Measurements from ENCODE around the gene DRD4.
A peak's percentile ranks its signal among the peaks of the same experiment; 100 is the strongest.

Gene DRD4

DNA sequence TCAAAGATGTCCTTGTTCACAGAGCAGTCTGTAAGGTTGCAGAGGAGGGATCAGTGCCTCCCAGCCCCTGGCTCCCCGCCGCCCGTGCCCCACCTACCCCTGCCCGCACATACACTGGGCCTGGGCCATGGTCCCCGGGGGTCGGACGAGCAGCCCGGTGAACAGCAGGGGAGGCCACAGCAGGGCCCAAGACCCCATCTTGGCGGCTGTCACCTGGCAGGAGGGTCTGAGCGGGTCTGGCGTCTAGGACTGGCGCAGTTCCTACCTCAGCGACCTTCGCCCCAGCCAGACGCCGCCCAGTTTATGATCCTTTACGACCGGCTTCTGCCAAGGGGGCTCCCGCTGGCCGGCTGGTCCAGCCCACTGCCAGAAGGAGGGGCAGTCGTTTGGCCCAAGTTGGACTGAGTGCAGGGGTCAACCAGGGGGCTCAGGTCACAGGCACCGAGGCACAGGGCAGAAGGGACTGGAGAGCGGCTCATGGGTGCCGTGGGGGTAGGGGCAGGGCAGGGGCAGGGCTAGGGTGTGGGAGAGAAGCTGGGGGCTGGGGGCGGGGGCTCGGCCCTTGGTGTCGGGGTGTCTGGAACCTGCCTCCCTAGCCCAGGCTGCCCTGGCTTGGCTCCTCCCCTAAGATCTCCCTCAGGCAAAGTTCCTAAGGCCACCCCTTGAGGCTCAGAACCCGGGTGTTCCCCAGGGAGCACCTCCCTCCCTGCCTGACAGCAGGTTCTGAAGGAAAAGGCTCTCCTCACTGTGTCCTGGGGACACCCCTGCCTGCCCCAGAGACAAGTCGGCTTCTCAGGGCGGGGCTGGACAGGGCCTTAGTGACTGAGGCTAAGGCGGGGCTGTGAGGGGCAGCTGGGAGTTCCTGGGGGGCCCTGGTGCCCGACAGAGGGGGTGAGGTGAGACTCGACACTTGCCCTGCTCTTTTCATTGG is 12.1 kb upstream of the DRD4 start, which contains the start of gene CDHR5:
TSS of gene CDHR5 (minus strand) at position 251 of the 931 bp plus-strand sequence. CDS start at position 198, 53 bp downstream.
- peaks cover 0 to 35% (median 0%) of the 10 kb centered on the region in 3 donors for H3K36me3 ChIP-seq
- H3K27me3 ChIP-seq: peaks cover 0 to 5% of the 10 kb centered on the region in 2 donors
- no peaks in the 10 kb centered on the region for H3K9me3 ChIP-seq
- TF ChIP-seq, protein P1, sequence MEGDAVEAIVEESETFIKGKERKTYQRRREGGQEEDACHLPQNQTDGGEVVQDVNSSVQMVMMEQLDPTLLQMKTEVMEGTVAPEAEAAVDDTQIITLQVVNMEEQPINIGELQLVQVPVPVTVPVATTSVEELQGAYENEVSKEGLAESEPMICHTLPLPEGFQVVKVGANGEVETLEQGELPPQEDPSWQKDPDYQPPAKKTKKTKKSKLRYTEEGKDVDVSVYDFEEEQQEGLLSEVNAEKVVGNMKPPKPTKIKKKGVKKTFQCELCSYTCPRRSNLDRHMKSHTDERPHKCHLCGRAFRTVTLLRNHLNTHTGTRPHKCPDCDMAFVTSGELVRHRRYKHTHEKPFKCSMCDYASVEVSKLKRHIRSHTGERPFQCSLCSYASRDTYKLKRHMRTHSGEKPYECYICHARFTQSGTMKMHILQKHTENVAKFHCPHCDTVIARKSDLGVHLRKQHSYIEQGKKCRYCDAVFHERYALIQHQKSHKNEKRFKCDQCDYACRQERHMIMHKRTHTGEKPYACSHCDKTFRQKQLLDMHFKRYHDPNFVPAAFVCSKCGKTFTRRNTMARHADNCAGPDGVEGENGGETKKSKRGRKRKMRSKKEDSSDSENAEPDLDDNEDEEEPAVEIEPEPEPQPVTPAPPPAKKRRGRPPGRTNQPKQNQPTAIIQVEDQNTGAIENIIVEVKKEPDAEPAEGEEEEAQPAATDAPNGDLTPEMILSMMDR (IDR thresholded peaks at IDR 0.05): no peak
- peaks cover 0 to 7% (median 3%) of the 10 kb centered on the region in 4 donors for H3K4me1 ChIP-seq
- no peak for DNase-seq
- H3K4me3 ChIP-seq: no peak within 1 kb of the TSS
- H3K27ac ChIP-seq: no peak within 1 kb of the TSS
- intact Hi-C loops (cut with DNase I; ENCODE audit: low total_unique reads): no loop called here

DNA sequence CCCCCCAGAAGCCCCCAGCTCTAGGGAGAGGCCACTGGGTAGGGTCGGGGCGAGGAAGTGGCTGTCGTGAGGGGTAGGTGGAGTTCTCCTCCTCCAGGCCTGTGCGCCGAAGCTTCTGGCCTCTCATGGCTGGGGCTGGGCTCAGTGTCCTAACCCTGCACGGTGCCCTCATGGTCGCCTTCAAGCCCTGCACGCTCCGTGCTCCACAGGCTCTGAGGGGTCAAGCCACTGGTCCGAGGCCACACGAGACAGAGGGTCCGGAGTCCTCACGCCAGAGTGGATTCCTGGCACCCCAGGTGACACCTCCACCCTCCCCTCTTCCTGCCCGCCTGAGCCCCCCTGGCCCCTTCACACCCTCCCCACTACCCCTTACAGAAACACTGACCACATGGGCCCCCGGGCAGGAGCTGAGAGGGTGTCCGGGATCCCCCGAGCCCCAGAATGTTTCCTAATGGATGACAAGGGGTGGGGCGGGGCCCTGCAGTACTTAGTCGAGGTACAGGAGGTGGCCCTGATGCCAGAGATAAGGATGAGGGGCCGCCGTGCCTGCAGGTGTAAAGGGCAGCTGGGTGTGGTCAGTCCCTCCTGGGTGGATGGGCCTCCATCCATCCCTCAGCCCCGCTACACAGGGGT is 11.3 kb upstream of the DRD4 start:
- no peaks in the 10 kb centered on the region for H3K9me3 ChIP-seq
- DNase-seq: peak in 1 of 2 donors; percentile 65
- H3K27ac ChIP-seq: no peak overlapping the region
- intact Hi-C loops (cut with DNase I; ENCODE audit: low total_unique reads): no loop called here
- H3K4me1 ChIP-seq: peaks cover 0 to 7% (median 3%) of the 10 kb centered on the region in 4 donors
- TF ChIP-seq, protein P1 (IDR thresholded peaks at IDR 0.05): no peak
- H3K27me3 ChIP-seq: peaks cover 0 to 5% of the 10 kb centered on the region in 2 donors
- H3K4me3 ChIP-seq: no peak overlapping the region
- peaks cover 0 to 35% (median 0%) of the 10 kb centered on the region in 3 donors for H3K36me3 ChIP-seq

DNA sequence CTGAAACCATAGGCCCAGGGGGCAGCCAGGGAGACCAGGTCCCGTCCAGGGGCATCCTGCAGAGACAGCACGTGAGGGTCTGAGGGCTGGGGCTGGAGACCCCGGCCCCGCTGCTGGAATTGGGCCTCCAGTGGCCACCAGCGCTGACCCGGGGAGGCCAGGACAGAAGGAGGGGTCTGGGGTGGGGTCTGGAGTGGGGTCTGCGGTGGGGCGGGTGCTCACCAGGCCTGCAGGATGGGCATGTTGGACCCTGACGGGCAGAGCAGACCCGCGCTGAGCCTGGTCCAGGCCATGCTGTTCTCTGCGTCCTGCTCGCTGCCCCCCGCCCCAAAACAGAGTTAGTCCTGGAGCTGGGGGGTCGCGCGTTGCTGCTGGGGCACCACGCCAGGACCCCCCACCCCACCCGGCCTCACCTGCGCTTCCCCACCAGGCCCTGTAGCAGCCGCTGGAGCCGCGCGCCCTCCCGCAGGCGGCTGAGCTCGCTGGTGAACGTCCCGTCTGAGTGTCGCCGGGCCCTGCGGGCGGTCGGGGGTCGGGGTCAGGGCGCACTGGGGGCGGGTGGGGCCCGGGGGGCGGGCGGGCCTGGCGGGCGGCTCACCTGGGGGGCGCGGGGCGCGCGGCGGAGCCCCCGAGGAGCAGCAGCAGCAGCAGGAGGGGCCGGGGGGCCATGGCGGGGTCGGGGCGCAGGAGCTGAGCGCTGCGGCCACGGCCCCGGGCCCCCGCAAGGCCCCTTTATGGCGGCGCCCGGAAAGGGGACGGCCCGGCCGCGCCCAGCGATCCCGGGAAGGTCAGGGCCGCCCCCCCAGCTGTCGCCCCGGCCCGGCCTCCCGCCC is 10.4 kb upstream of the DRD4 start, which contains the start of gene SCT:
TSS of gene SCT (minus strand) at position 707 of the 833 bp plus-strand sequence. CDS start at position 669, 38 bp downstream.
- intact Hi-C loops (cut with DNase I; ENCODE audit: low total_unique reads): no loop called here
- Histone ChIP-seq H3K27me3 (peaks cover 0 to 5% of the 10 kb centered on the region in 2 donors), H3K36me3 (peaks cover 0 to 31% (median 0%) of the 10 kb centered on the region in 3 donors), H3K4me3 (no peak within 1 kb of the TSS), H3K27ac (no peak within 1 kb of the TSS), H3K9me3 (no peaks in the 10 kb centered on the region), H3K4me1 (peaks cover 0 to 7% (median 3%) of the 10 kb centered on the region in 4 donors)
- DNase-seq: peak in 1 of 2 donors; percentile 64
- TF ChIP-seq, protein P1 (IDR thresholded peaks at IDR 0.05): no peak

GRCh38 chr11:627308-627576 is 9.8 kb upstream of the DRD4 start:
- Histone ChIP-seq H3K27ac (no peak overlapping the region), H3K4me1 (peaks cover 0 to 7% (median 3%) of the 10 kb centered on the region in 4 donors), H3K27me3 (peaks cover 0 to 5% of the 10 kb centered on the region in 2 donors), H3K4me3 (no peak overlapping the region), H3K36me3 (peaks cover 0 to 25% (median 0%) of the 10 kb centered on the region in 3 donors), H3K9me3 (no peaks in the 10 kb centered on the region)
- intact Hi-C loops (cut with DNase I; ENCODE audit: low total_unique reads): no loop called here
- TF ChIP-seq, protein P1 (IDR thresholded peaks at IDR 0.05): no peak
- no peak for DNase-seq

DNA sequence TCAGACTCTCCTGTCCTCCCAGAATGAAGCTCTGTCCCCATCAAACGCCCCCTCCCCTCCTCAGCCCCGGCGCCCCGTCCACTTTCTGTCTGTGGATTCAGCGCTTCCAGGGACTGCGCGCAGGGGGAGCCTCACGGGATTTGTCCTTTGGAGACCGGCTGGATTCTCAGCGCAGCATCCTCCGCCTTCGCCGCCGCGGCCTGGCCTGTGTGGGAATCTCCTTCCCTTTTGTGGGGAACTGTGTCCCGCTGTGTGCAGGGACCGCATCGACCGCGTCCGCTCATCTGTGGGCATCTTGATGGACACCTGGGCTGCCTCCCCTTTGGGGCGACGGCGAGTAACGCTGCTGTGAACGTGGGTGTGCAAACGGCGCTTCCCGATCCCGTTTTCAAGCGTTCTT is 9.0 kb upstream of the DRD4 start:
- TF ChIP-seq, protein P1 (IDR thresholded peaks at IDR 0.05): no peak
- Histone ChIP-seq H3K4me1 (peaks cover 0 to 7% (median 3%) of the 10 kb centered on the region in 4 donors), H3K4me3 (no peak overlapping the region), H3K27me3 (peaks cover 0 to 5% of the 10 kb centered on the region in 2 donors), H3K36me3 (peaks cover 0 to 17% (median 0%) of the 10 kb centered on the region in 3 donors), H3K9me3 (no peaks in the 10 kb centered on the region), H3K27ac (no peak overlapping the region)
- peak in 1 of 2 donors; percentile 62 for DNase-seq
- intact Hi-C loops (cut with DNase I; ENCODE audit: low total_unique reads): no loop called here
